DMS53 treated with DMSO at 0.1 percent for 48 hours (cell line): ENCODE measurements around the gene IL1RN.

Experiments used
- DNase-seq: peaks from one replicate; lab custom pipeline; 2025; ENCODE audit not compliant: unreplicated experiment; lab: John Stamatoyannopoulos, UW

Gene IL1RN

GRCh38 chr2:113155331-113155730 lies 27.9 kb downstream of the IL1RN start:
- DNase-seq, result no peak

- DNase-seq, result peak; percentile 66
Measured at GRCh38 chr2:113156278-113157117, 29.1 kb downstream of the IL1RN start.

GRCh38 chr2:113157118-113157896 lies 29.9 kb downstream of the IL1RN start:
- DNase-seq, result peak; percentile 73

GRCh38 chr2:113157897-113158753 lies 30.7 kb downstream of the IL1RN start:
- peak; percentile 23 for DNase-seq

GRCh38 chr2:113158884-113159553 lies 31.6 kb downstream of the IL1RN start:
- no peak for DNase-seq

DNA sequence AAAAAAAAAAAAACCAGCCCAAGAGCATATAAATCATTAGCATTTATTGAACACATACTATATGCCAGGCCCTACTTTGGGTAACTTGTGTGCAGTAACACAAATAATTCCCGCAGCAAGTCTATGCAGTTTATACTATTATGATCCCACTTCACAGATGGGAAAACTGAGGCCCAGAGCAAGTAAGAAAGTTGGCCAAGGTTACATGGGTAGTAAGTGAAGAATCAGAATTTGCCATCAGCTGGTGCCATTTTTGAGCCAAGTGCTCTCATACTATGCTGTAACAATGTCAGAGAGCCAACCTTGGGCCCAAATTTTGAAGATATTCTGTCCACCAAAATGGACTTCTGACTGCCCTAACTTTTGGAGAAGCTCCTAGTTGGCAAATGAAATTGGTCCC lies 32.9 kb downstream of the IL1RN start:
- no peak for DNase-seq

DNA sequence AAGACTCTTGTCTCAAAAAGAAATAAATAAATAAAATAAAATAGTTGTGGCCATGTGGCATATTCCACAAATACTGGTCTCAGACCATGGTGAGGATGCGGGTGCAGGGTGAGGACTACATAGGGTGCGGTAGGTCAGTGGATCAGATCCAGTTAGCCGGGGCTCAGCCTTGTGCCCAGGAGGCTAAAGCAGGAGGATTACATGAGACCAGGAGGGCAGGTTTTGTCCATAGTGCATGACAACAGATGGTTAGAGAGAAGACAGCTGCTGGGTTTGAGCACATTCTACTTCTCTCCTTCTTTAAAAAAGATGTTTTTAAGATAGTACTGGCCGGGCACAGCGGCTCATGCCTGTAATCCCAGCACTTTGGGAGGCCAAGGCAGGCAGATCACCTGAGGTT lies 33.6 kb downstream of the IL1RN start:
- no peak for DNase-seq

GRCh38 chr2:113162173-113162572 lies 34.8 kb downstream of the IL1RN start:
- no peak for DNase-seq

DNA sequence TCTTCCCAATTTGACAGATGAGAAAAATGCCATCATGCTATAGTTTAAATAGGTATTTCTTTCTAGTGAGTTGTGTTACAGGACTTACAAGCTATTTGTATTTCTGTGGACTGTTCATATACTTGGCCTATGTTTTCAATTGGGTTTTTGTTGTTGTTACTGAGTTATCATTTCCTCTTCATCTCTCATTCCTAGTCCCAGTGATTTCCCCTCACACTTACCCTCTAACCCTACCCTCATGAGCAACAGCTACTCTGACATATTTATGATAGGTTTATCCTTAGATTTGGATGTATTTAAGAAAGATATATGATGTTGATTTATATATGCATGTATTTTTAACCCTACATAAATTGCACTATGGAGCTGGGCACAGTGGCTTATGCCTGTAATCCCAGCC lies 35.5 kb downstream of the IL1RN start:
- DNase-seq, result no peak

- DNase-seq, result no peak
Measured at GRCh38 chr2:113164215-113164929, 37.0 kb downstream of the IL1RN start.

- DNase-seq, result peak; percentile 10
Measured at GRCh38 chr2:113164930-113165585, 37.7 kb downstream of the IL1RN start.

DNA sequence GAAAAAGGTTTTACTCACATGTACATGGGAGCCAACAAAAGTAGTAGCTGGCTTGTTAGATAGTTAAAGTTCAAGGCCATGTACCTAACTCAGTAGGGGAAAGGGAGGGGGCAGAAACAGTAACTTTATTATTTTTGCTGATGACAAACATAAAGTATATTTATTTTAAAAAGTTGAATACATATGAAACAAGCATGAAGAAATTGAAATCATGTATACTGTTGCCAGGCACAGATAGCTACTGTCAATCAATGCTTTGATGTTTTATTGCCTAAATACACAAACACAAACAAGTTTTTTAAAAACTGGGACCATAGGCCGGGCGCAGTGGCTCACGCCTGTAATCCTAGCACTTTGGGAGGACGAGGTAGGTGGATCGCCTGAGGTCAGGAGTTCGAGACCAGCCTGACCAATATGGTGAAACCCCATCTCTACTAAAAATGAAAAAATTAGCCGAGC lies 38.8 kb downstream of the IL1RN start:
- no peak for DNase-seq

DNA sequence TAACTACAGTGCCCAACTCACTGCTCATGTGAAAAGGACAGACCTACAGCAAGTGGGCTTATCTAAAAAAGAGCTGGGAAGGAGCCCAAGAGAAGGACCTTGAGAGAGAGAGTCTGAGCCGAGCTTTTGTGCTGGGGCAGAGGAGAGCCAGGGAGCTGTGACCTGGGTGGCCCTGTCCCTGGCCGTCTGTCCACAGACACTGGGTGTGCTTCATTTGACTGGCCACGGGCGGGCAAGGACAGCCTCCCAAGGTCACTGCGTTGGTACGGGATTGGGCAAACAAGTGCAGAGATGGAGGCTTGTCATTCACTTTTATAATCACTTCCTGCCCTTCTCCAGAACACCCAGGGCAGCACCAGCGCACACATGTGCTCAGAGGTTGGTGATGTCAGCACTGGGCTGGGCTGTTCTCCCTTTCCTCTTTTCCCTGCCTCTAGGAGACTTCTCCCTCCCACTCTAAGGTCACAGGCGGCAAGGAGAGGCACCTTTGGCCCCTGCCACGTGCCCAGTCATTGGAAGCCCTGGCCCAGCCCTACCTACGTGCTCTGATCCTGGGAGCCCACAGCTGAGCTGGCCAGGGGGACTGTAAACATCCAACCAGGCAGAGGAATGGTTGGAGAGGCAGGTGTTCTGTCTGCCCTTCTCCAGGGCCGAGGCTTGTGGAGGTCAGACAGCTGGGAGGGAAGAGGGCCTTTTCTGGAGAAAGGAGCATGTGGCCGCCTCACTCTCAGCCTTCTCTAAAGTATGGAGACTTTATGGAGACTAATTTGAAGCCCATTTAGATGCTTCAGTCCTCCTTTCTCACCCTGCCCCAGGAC lies 39.9 kb downstream of the IL1RN start:
- DNase-seq, result peak; percentile 99

GRCh38 chr2:113167962-113168340 lies 40.6 kb downstream of the IL1RN start:
- no peak for DNase-seq

DNA sequence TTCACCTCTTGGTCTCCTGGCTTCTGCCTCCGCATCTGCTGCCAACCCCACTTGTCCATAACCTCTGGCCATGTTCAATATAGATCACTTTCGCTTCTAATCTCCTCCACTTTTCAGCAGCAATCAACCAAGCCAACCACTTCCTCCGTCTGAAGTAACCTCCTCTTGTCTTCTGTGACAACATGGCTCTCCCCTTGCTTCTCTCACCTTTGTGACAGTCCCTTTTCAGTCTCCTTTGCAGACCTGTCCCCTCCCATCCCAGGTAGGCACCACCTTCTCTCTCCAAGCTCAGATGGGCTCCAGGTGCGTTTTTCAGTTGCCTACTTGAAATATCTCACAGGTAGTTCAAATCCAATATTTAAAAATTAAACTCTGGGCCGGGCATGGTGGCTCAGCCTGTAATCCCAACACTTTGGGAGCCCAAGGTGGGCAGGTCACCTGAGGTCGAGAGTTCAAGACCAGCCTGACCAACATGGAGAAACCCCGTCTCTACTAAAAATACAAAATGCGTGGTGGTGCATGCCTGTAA lies 41.7 kb downstream of the IL1RN start:
- no peak for DNase-seq

DNA sequence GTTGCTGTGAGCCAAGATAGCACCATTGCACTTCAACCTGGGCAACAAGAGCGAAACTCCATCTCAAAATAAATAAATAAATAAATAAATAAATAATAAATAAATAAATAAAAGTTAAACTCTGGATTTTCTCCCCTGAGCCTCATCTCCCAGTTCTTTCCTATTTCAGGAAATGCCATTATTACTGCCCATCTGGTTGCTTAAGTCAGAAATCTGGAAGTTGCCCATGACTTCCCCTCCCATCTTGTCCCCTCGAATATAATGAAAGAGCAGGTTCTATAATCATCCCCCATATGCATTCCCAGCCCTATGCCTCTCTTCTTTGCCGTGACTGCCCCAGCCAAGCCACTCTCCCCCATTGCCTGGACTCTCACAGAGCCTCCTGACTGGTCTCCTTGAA lies 42.2 kb downstream of the IL1RN start:
- DNase-seq, result no peak

DNA sequence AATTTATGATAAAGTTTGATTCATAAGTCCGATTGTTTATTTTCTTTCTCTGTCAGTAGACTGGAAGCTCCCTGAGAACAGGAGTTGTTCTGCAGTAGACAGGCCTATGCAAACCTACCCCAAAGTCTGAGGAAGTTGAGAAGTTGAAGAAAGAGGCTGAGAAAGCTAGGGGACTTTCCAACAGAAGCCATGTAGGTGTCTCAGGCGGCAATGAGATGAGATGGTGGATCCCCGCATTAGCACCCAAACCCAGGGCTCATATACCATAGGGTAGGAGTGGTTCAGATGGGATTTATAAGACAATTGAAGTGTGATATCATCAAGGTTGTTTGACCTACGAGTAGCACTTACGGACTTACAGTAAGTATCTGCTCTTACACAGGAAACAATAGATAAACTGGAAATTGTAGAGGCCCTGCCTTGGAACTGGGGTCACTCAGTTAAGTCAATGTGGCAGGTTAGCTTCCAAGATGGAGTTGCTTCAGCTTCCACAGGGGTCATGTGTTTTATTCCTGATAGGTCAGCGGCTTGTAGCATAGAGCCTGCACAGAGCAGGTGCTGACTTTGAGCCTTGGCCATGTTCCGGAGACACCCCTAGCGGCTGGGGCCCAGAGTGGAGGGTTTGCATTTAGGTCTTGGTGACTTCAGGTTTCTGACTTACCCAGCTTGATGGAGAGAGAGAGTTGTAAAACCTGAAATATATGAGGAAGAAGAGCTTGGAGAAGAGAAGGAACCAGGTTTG lies 44.1 kb downstream of the IL1RN start:
- DNase-seq, result no peak
